Measurements from ENCODE around the gene ZNF765.

DNA sequence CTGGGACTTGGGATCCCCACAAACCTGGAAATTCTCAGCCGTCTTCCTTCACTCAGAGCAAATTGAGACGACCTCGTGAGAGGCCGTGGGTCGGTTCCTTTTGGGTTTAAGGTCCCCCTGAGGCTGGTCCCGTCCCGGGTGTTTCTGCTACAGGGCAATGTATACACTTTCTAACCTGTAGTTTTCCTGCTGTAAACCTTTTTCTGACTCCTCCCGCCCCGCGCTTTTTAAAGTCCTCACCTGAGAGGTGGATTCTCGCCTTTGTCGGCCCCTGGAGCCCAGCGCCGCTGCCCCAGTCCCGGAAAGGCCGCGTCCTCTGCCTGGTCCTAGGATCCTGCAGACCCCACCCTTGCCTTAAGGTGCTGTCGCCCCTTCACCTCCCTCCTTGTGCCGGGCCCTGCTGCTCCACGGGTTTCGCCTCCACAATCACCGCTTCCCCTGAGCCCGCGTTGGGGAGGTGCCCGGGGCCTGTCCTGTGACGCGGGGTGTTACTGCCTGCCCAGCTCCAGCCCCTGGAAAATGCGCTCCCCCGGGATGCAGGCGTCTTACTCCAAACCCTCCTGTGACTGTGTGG lies 37.2 kb downstream of the ZNF765 start:
- TF ChIP-seq POLR2AphosphoS5 (IDR thresholded peaks at IDR 0.05) (no peak), RAD21 (conservative IDR thresholded peaks at IDR 0.05) (no peak), TAF1 (IDR thresholded peaks at IDR 0.05; ENCODE audit: low read depth) (no peak), EZH2 (IDR thresholded peaks at IDR 0.05; ENCODE audit: borderline replicate concordance, insufficient read depth, low read length, poor library complexity, severe bottlenecking) (no peak)
- TF ChIP-seq, protein P1, sequence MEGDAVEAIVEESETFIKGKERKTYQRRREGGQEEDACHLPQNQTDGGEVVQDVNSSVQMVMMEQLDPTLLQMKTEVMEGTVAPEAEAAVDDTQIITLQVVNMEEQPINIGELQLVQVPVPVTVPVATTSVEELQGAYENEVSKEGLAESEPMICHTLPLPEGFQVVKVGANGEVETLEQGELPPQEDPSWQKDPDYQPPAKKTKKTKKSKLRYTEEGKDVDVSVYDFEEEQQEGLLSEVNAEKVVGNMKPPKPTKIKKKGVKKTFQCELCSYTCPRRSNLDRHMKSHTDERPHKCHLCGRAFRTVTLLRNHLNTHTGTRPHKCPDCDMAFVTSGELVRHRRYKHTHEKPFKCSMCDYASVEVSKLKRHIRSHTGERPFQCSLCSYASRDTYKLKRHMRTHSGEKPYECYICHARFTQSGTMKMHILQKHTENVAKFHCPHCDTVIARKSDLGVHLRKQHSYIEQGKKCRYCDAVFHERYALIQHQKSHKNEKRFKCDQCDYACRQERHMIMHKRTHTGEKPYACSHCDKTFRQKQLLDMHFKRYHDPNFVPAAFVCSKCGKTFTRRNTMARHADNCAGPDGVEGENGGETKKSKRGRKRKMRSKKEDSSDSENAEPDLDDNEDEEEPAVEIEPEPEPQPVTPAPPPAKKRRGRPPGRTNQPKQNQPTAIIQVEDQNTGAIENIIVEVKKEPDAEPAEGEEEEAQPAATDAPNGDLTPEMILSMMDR (IDR thresholded peaks at IDR 0.05; ENCODE audit: poor library complexity, severe bottlenecking): no peak

All from neural cell (in vitro differentiated cells).